ENCODE data around the gene AKNA.
"Not testable (repeated sequence)": the region's sequence is repeated elsewhere in the genome, so short reads cannot be mapped to it uniquely, and the experiment has no call there.

Gene AKNA

GRCh38 chr9:114335745-114336144 lies 52.0 kb downstream of the AKNA start:
- DNase-seq = peak; percentile 13

- DNase-seq = no peak
These were observed 53.3 kb downstream of the AKNA start for GRCh38 chr9:114334490-114334889.

- not testable (repeated sequence) for DNase-seq
These were observed 54.1 kb downstream of the AKNA start for GRCh38 chr9:114333718-114334117.

GRCh38 chr9:114332474-114333040 lies 55.2 kb downstream of the AKNA start:
- not testable (repeated sequence) for DNase-seq

GRCh38 chr9:114331229-114332195 lies 56.3 kb downstream of the AKNA start:
- not testable (repeated sequence) for DNase-seq

GRCh38 chr9:114330636-114331035 lies 57.1 kb downstream of the AKNA start:
- DNase-seq = no peak

- DNase-seq = not testable (repeated sequence)
These were observed 58.2 kb downstream of the AKNA start, which contains the start of gene ORM2 for GRCh38 chr9:114329625-114330022. Gene ORM2, plus strand, starts transcription at chr9:114329869. Its CDS starts 36 bp downstream, at chr9:114329905.

- DNase-seq = not testable (repeated sequence)
These were observed 58.7 kb downstream of the AKNA start for GRCh38 chr9:114328937-114329624.

GRCh38 chr9:114328357-114328820 lies 59.4 kb downstream of the AKNA start:
- DNase-seq = not testable (repeated sequence)

- no peak for DNase-seq
These were observed 60.0 kb downstream of the AKNA start for GRCh38 chr9:114327749-114328148.

- not testable (repeated sequence) for DNase-seq
These were observed 62.0 kb downstream of the AKNA start for GRCh38 chr9:114325684-114326254.

- DNase-seq = not testable (repeated sequence)
These were observed 62.8 kb downstream of the AKNA start for GRCh38 chr9:114324965-114325364.

- DNase-seq = no peak
These were observed 63.3 kb downstream of the AKNA start for GRCh38 chr9:114324492-114324891.

- DNase-seq = not testable (repeated sequence)
These were observed 63.9 kb downstream of the AKNA start for GRCh38 chr9:114323849-114324248.

- DNase-seq = not testable (repeated sequence)
These were observed 64.8 kb downstream of the AKNA start, which contains the start of gene ORM1 for GRCh38 chr9:114322831-114323531. Gene ORM1, plus strand, starts transcription at chr9:114323098. Its CDS starts 36 bp downstream, at chr9:114323134.

- DNase-seq = not testable (repeated sequence)
These were observed 65.5 kb downstream of the AKNA start for GRCh38 chr9:114322160-114322818.

GRCh38 chr9:114321759-114322158 lies 66.0 kb downstream of the AKNA start:
- no peak for DNase-seq

GRCh38 chr9:114320710-114321109 lies 67.1 kb downstream of the AKNA start:
- DNase-seq = not testable (repeated sequence)

- peak; percentile 66 for DNase-seq
These were observed 68.6 kb downstream of the AKNA start for GRCh38 chr9:114319147-114319546.

GRCh38 chr9:114318416-114318815 lies 69.4 kb downstream of the AKNA start:
- no peak for DNase-seq

- no peak for DNase-seq
These were observed 70.0 kb downstream of the AKNA start for GRCh38 chr9:114317665-114318357.

Data from NCI-H69 (cell line).